Measurements from ENCODE around the gene EP400. TPM values are rescaled to one million over a fixed set of nuclear protein-coding genes. Genes with fewer than 3 reads are reported as not detected.
"Not testable (repeated sequence)": the region's sequence is repeated elsewhere in the genome, so short reads cannot be mapped to it uniquely, and the experiment has no call there.

Gene EP400
- total RNA-seq, 1 donor from 2014 or later: 66.5 TPM

DNA sequence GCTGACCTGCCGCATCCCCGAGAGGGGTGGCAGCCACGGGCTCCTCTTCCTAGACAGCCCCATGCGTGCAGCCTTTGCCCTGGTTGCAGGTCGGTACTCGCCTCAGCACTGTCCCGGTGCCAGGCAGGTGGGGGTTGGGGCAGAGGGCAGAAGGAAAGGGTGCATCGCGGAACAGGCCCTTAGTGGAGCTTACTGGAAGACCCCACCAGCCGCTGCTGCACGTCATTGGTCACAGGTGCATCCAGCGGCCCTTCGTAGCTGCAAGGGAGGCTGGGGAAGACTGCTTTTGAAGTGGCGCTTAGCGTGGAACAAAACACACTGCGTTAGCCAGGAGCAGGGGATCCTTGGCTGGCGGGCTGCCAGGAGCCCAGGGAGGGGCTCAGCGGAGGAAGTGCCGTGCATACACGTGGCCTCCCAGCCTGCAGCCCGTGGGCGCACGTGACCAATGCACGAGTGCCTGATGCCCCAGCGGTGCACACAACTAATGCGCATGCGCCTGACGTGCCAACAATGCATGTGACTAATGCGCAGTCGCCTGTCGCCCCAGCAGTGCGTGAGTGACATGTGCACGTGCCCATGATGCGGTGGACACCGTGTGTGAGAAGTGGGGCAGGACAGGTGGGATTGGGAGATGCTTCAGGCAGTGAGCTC is 5.0 kb upstream of the EP400 start:
- H3K4me3 Mint-ChIP-seq: no peak overlapping the region
- no peaks in the 10 kb centered on the region for H3K27me3 Mint-ChIP-seq
- H3K36me3 Mint-ChIP-seq (ENCODE audit: low read depth): peaks cover 33% of the 10 kb centered on the region
- no peak for DNase-seq
- no peaks in the 10 kb centered on the region for H3K9me3 Mint-ChIP-seq
- intact Hi-C loops (cut with micrococcal nuclease): loop anchor here (5.0 to 10.0 kb wide), 3 partner anchors 112 to 1070 kb away; partner anchors contain the start of gene RAN
- no peak overlapping the region for H3K27ac Mint-ChIP-seq
- H3K4me1 Mint-ChIP-seq: peaks cover 16% of the 10 kb centered on the region

- no peak overlapping the region for H3K27ac Mint-ChIP-seq
- no peaks in the 10 kb centered on the region for H3K27me3 Mint-ChIP-seq
- DNase-seq: no peak
- no peak overlapping the region for H3K4me3 Mint-ChIP-seq
- intact Hi-C loops (cut with micrococcal nuclease): loop anchor here (5.0 to 10.0 kb wide), 3 partner anchors 114 to 1072 kb away; partner anchors contain the start of gene RAN
- H3K9me3 Mint-ChIP-seq: no peaks in the 10 kb centered on the region
- peaks cover 19% of the 10 kb centered on the region for H3K36me3 Mint-ChIP-seq (ENCODE audit: low read depth)
- H3K4me1 Mint-ChIP-seq: peaks cover 17% of the 10 kb centered on the region
Observed at GRCh38 chr12:131946757-131947156, 3.0 kb upstream of the EP400 start.

DNA sequence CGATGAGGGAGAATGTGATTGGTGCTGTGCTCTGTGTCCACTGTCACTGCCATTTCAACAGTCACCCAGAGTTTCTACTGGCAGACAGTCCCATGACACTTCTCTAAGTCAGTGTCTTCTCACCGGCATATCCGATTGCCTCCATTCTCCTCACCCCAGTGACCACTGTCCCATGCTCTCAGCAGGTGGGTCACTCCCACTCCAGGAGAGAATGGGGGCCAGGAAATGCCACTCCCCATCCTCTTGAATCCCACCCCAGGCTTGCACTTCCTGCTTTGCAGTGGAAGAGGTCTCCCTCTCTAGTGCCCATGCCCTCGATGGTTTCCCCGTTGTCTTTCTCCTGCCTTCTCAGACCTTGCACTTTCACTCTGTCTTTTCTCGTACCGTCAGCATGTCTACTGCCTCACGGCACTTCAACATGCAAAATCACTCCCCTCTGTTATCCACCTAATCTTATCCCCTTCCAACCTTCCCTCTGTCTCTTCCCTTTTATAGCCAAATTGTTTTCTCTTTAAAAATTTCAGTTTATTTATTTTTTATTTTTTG is 2.2 kb upstream of the EP400 start:
- Mint-ChIP-seq H3K9me3 (no peaks in the 10 kb centered on the region), H3K27ac (peak overlapping the region; percentile 57), H3K4me1 (peaks cover 20% of the 10 kb centered on the region), H3K4me3 (no peak overlapping the region), H3K27me3 (no peaks in the 10 kb centered on the region), H3K36me3 (ENCODE audit: low read depth) (peaks cover 18% of the 10 kb centered on the region)
- no peak for DNase-seq
- intact Hi-C loops (cut with micrococcal nuclease): loop anchor here (5.0 to 10.0 kb wide), 3 partner anchors 115 to 1073 kb away; partner anchors contain the start of gene RAN

- Mint-ChIP-seq H3K4me1 (peaks cover 26% of the 10 kb centered on the region), H3K36me3 (ENCODE audit: low read depth) (peaks cover 19% of the 10 kb centered on the region), H3K4me3 (peak overlapping the region; percentile 11), H3K27me3 (no peaks in the 10 kb centered on the region), H3K27ac (peak overlapping the region; percentile 90), H3K9me3 (no peaks in the 10 kb centered on the region)
- no peak for DNase-seq
- intact Hi-C loops (cut with micrococcal nuclease): loop anchor here (5.0 to 10.0 kb wide), 3 partner anchors 116 to 1073 kb away; partner anchors contain the start of gene RAN
Observed at GRCh38 chr12:131948166-131948712, 1.5 kb upstream of the EP400 start.

DNA sequence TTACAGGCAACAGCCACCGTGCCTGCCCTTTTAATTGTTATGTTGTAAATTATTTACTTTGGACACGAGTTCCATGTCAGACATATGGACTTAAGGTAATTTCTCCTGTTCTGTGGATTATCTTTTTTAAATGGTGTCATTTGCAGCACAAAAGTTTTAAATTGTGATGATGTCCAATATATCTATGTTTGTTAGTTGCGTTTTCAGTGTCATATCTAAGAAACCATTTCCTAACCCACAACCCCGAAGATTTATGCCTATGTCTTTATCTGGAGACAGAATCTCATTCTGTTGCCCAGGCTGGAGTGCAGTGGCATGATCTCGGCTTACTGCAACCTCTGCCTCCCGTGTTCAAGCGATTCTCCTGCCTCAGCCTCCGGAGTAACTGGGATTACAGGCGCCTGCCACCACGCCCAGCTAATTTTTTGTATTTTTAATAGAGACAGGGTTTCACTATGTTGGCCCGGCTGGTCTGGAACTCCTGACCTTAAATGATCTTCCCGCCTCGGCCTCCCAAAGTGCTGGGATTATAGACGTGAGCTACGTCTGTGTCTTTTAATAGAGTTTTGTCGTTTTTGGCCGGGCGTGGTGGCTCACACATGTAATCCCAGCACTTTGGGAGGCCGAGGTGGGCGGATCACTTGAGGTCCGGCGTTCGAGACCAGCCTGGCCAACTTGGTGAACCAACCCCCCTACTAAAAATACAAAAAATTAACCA is 870 bp upstream of the EP400 start:
- Mint-ChIP-seq H3K4me3 (peak overlapping the region; percentile 74), H3K27ac (peak overlapping the region; percentile 90), H3K4me1 (peaks cover 26% of the 10 kb centered on the region), H3K36me3 (ENCODE audit: low read depth) (peaks cover 15% of the 10 kb centered on the region)
- not testable (repeated sequence) for H3K27me3 Mint-ChIP-seq, H3K9me3 Mint-ChIP-seq, DNase-seq
- intact Hi-C loops (cut with micrococcal nuclease): loop anchor here (1.0 to 10.0 kb wide), 5 partner anchors 20 to 1074 kb away; partner anchors contain the start of genes PUS1 and RAN

DNA sequence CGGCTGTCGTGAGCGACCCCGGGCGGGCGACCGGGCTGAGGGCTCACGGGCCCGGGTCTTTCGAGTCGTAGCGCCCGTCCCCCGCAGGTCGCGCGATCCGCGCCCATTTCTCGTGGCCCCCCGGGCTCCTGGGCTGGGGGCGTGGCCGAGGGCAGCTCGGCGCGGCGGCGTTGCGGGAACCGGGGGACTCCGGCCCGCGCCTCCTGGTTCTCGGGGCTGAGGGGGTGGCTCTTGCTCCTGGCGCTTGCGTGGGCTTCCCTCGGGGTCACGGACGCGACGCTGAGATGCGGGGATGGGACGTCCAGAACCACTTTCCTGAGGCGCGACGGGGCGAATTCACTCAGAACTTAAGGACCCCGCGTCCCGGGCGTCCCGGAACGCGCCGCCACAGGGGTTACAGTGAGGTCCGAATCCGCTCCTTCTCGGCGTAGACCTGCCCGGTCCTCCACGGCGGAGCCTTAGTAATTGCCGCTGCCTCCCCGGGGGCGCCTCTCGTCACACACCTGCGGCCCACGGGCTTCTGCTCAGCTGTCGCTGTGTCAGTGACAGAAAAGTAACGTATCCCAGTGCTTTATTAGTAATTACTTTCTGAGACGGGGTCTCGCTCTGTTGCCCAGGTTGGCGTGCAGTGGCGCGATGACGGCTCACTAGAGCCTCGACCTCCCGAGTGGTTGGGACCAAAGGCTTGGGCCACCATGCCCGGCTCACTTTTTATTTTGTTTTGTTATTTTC is 606 bp downstream of the EP400 start:
- Mint-ChIP-seq H3K27me3 (no peaks in the 10 kb centered on the region), H3K4me3 (peak overlapping the region; percentile 87), H3K36me3 (ENCODE audit: low read depth) (peaks cover 10% of the 10 kb centered on the region), H3K4me1 (peaks cover 26% of the 10 kb centered on the region), H3K27ac (peak overlapping the region; percentile 92), H3K9me3 (no peaks in the 10 kb centered on the region)
- intact Hi-C loops (cut with micrococcal nuclease): no loop called here
- DNase-seq: peak; percentile 83

GRCh38 chr12:131953810-131954209 is 4.1 kb downstream of the EP400 start:
- DNase-seq; H3K27me3 Mint-ChIP-seq; intact Hi-C loops (cut with micrococcal nuclease); H3K4me3 Mint-ChIP-seq; H3K9me3 Mint-ChIP-seq; H3K27ac Mint-ChIP-seq: not testable (repeated sequence)
- Mint-ChIP-seq H3K4me1 (peaks cover 24% of the 10 kb centered on the region), H3K36me3 (ENCODE audit: low read depth) (peaks cover 10% of the 10 kb centered on the region)

DNA sequence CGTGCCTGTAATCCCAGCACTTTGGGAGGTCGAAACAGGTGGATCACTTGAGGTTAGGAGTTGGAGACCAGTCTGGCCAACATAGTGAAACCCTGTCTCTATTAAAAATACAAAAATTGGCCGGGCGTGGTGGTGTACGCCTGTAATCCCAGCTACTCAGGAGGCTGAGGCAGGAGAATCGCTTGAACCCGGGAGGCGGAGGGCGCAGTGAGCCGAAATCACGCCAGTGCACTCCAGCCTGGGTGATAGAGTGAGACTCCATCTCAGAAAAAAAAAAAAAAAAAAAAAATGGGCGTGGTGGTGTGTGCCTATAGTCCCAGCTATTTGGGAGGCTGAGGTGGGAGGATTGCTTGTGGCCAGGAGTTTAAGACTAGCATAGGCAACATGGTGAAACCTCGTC is 4.7 kb downstream of the EP400 start:
- H3K27me3 Mint-ChIP-seq; H3K4me3 Mint-ChIP-seq; H3K27ac Mint-ChIP-seq; H3K9me3 Mint-ChIP-seq; intact Hi-C loops (cut with micrococcal nuclease); DNase-seq: not testable (repeated sequence)
- Mint-ChIP-seq H3K4me1 (peaks cover 24% of the 10 kb centered on the region), H3K36me3 (ENCODE audit: low read depth) (peaks cover 10% of the 10 kb centered on the region)

GRCh38 chr12:131959116-131959515 is 9.4 kb downstream of the EP400 start:
- H3K36me3 Mint-ChIP-seq (ENCODE audit: low read depth): peaks cover 17% of the 10 kb centered on the region
- intact Hi-C loops (cut with micrococcal nuclease): no loop called here
- H3K4me1 Mint-ChIP-seq: peaks cover 26% of the 10 kb centered on the region
- DNase-seq: no peak
- H3K27ac Mint-ChIP-seq: no peak overlapping the region
- no peak overlapping the region for H3K4me3 Mint-ChIP-seq
- no peaks in the 10 kb centered on the region for H3K27me3 Mint-ChIP-seq
- H3K9me3 Mint-ChIP-seq: no peaks in the 10 kb centered on the region

DNA sequence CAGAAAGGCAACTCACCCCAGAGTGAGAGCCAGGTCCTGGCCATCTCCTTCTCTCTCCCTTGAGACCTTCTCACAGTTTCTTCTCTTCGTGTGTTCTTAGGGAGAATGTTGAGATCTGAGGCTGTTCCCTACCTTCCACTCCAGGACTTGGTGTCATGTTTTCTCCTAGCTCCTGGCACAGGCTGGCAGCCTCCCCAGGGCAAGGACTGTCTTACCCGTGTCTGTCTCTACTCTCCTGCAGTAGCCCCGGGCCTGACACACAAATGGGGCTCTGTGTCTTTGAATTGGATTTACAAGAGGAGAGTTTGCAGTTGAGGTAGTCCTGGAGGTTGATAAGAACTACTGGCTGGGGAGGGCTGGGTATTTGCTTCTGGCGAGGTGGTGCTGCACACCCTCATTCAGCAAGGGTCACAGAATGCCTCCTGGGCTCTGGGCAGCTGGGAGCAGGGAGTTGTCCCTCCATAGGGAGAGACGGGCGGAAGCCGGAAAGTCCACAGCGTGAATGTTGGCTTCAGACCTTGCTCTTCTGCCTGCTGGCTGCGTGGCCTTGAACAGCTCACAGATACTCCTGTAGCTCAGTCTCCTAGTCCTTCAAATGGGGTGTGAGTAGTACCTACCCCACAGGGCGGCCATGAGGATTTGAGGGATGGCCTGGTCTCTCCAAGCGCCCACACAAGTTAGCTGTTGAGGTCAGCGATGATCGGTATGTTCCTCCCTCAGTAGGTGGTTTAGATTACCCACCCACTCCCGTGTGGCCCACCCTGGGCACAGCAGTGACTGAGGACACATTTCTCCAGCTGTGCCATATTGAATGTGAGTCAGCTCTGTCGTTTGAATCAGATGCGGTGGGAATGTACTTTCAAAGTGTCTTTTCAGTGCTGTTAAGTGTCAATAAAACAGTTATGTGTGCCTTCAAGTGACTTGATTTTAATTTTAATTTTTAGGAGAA is 10.2 kb downstream of the EP400 start:
- Mint-ChIP-seq H3K27ac (no peak overlapping the region), H3K27me3 (no peaks in the 10 kb centered on the region), H3K4me3 (no peak overlapping the region), H3K4me1 (peaks cover 28% of the 10 kb centered on the region), H3K9me3 (no peaks in the 10 kb centered on the region), H3K36me3 (ENCODE audit: low read depth) (peaks cover 19% of the 10 kb centered on the region)
- no peak for DNase-seq
- intact Hi-C loops (cut with micrococcal nuclease): no loop called here

GRCh38 chr12:131960590-131961325 is 11.0 kb downstream of the EP400 start:
- peaks cover 30% of the 10 kb centered on the region for H3K4me1 Mint-ChIP-seq
- H3K9me3 Mint-ChIP-seq; intact Hi-C loops (cut with micrococcal nuclease): not testable (repeated sequence)

DNA sequence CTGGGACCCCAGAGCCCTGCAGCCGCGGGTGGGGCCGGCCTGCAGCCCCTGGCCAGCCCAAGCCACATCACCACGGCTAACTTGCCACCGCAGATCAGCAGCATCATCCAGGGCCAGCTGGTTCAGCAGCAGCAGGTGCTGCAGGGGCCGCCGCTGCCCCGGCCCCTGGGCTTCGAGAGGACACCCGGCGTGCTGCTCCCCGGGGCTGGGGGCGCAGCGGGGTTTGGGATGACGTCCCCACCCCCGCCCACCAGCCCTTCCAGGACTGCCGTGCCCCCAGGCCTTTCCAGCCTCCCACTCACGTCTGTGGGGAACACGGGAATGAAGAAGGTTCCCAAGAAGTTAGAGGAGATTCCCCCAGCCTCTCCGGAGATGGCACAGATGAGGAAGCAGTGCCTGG is 11.6 kb downstream of the EP400 start:
- peaks cover 27% of the 10 kb centered on the region for H3K4me1 Mint-ChIP-seq
- H3K4me3 Mint-ChIP-seq; intact Hi-C loops (cut with micrococcal nuclease); DNase-seq; H3K27ac Mint-ChIP-seq; H3K27me3 Mint-ChIP-seq; H3K9me3 Mint-ChIP-seq: not testable (repeated sequence)
- peaks cover 19% of the 10 kb centered on the region for H3K36me3 Mint-ChIP-seq (ENCODE audit: low read depth)

More at GRCh38 chr12:131960590-131961325, 11.0 kb downstream of the EP400 start:
- peaks cover 22% of the 10 kb centered on the region for H3K36me3 Mint-ChIP-seq (ENCODE audit: low read depth)
- DNase-seq, H3K27ac Mint-ChIP-seq, H3K27me3 Mint-ChIP-seq, H3K4me3 Mint-ChIP-seq: not testable (repeated sequence)

Measured in activated CD4-positive, alpha-beta T cell treated with anti-CD3 and anti-CD28 coated beads, Interleukin-2, amount 10 ng/mL, durations not matched to agents 24 days and 14 days (primary cell).